Neural cell (in vitro differentiated cells): ENCODE results near the gene NEDD4L. TPM values are rescaled to one million over a fixed set of nuclear protein-coding genes. Genes with fewer than 3 reads are reported as not detected.
"Not testable (repeated sequence)": the region's sequence is repeated elsewhere in the genome, so short reads cannot be mapped to it uniquely, and the experiment has no call there.

Source experiments
- H2AFZ ChIP-seq: fragments of 200-600, 300-800 bp; sonication (generic), shearing (Covaris generic); 2 replicates; pipeline ENCODE4 v1.6.0; 2014; ENCODE audit warnings: low read depth, mild to moderate bottlenecking, antibody characterized with exemption, low read length, moderate library complexity
- H3F3A ChIP-seq: fragments of 200-600 bp; shearing (Covaris generic); 2 replicates; pipeline ENCODE4 v1.6.1; 2016; ENCODE audit warnings: mild to moderate bottlenecking, moderate library complexity, mixed read lengths, antibody characterized with exemption, low read length; ENCODE audit not compliant: insufficient read depth, poor library complexity, severe bottlenecking
- H3K27ac ChIP-seq: fragments of 200-600, 300-800 bp; sonication (generic), shearing (Covaris generic); 2 replicates; pipeline ENCODE4 v1.5.1; 2014; ENCODE audit warnings: mild to moderate bottlenecking, low read length, moderate library complexity
- H3K27me3 ChIP-seq: fragments of 300-800, 200-600 bp; sonication (generic), shearing (Covaris generic); 2 replicates; pipeline ENCODE4 v1.6.0; 2014; ENCODE audit warnings: mild to moderate bottlenecking, low read depth, low read length, moderate library complexity; ENCODE audit not compliant: insufficient read depth
- H3K36me3 ChIP-seq: fragments of 300-800, 200-600 bp; sonication (generic), shearing (Covaris generic); 2 replicates; pipeline ENCODE4 v1.5.1; 2014; ENCODE audit warnings: mild to moderate bottlenecking, antibody characterized with exemption, low read length, moderate library complexity; ENCODE audit not compliant: insufficient read depth
- H3K4me2 ChIP-seq: fragments of 300-800, 200-600 bp; sonication (generic), shearing (Covaris generic); 2 replicates; pipeline ENCODE4 v1.6.0; 2014; ENCODE audit warnings: mild to moderate bottlenecking, low read length
- H3K4me3 ChIP-seq: fragments of 300-800, 200-600 bp; sonication (generic), shearing (Covaris generic); 2 replicates; pipeline ENCODE4 v1.5.1; 2014; ENCODE audit warnings: mild to moderate bottlenecking, low read length, moderate library complexity
- H3K79me2 ChIP-seq: fragments of 200-600 bp; shearing (Covaris generic); replicated peaks from 2 replicates; pipeline ENCODE4 v1.6.0; 2014; ENCODE audit warnings: mild to moderate bottlenecking, low read length, moderate library complexity; ENCODE audit not compliant: insufficient read depth
- H3K9ac ChIP-seq: fragments of 300-800, 200-600 bp; sonication (generic), shearing (Covaris generic); 2 replicates; pipeline ENCODE4 v1.6.1; 2016; ENCODE audit warnings: mild to moderate bottlenecking, low read length, mixed read lengths
- H3K9me2 ChIP-seq: fragments of 200-600 bp; shearing (Covaris generic); 2 replicates; pipeline ENCODE4 v1.6.1; 2016; ENCODE audit warnings: mild to moderate bottlenecking, low read length, mixed read lengths; ENCODE audit not compliant: insufficient read depth
- H3K9me3 ChIP-seq: fragments of 200-600, 300-800 bp; sonication (generic), shearing (Covaris generic); 2 replicates; pipeline ENCODE4 v1.6.1; 2016; ENCODE audit warnings: mild to moderate bottlenecking, mixed run types, low read length, moderate library complexity, mixed read lengths
- H4K20me1 ChIP-seq: fragments of 200-600 bp; shearing (Covaris generic); 2 replicates; pipeline ENCODE4 v1.6.1; 2016; ENCODE audit warnings: mild to moderate bottlenecking, mixed run types; ENCODE audit not compliant: insufficient read depth
- EP300 ChIP-seq: fragments of 450-650 bp; conservative IDR thresholded peaks from 2 replicates; pipeline ENCODE4 v1.6.1; 2014; ENCODE audit warnings: antibody characterized with exemption, mild to moderate bottlenecking, moderate library complexity; ENCODE audit not compliant: poor library complexity, severe bottlenecking
- EZH2 ChIP-seq: fragments of 200-600, 300-800 bp; shearing (Covaris generic), sonication (generic); IDR thresholded peaks from 2 replicates; pipeline ENCODE4 v1.6.1; 2014; ENCODE audit warnings: antibody characterized with exemption, low read length, borderline replicate concordance, mild to moderate bottlenecking; ENCODE audit not compliant: insufficient read depth, poor library complexity, severe bottlenecking
- MXI1 ChIP-seq: fragments of 450-650 bp; conservative IDR thresholded peaks from 2 replicates; pipeline ENCODE4 v1.6.1; 2014; ENCODE audit warnings: antibody characterized with exemption, mild to moderate bottlenecking; ENCODE audit not compliant: poor library complexity, severe bottlenecking
- POLR2AphosphoS5 ChIP-seq: IDR thresholded peaks from 2 replicates; pipeline ENCODE4 v1.6.1; 2012
- RAD21 ChIP-seq: fragments of 450-650 bp; conservative IDR thresholded peaks from 2 replicates; pipeline ENCODE4 v1.6.1; 2014; ENCODE audit warnings: antibody characterized with exemption, mild to moderate bottlenecking, moderate library complexity
- REST ChIP-seq: IDR thresholded peaks from 2 replicates; pipeline ENCODE4 v1.6.1; 2012; ENCODE audit warnings: borderline replicate concordance
- SMC3 ChIP-seq: fragments of 450-650 bp; conservative IDR thresholded peaks from 2 replicates; pipeline ENCODE4 v1.6.1; 2014; ENCODE audit warnings: antibody characterized with exemption, mild to moderate bottlenecking, moderate library complexity; ENCODE audit not compliant: poor library complexity
- TAF1 ChIP-seq: IDR thresholded peaks from 2 replicates; pipeline ENCODE4 v1.6.1; 2012; ENCODE audit warnings: low read depth
- polyA plus RNA-seq: library from polyadenylated mRNA; depleted of rRNA; stranded (reverse); fragments of >200 nt; gene quantifications from 2 replicates; pipeline ENCODE4 v1.2.3, GENCODE V29; 2014

NEDD4L gene
- polyA plus RNA-seq, 1 donor from 2014 or later, result 97.9 TPM

- Histone ChIP-seq H4K20me1 (no peaks in the 10 kb centered on the region), H3K4me2 (no peak overlapping the region)
- no peak for TF ChIP-seq TAF1
- TF ChIP-seq RAD21, result no peak
- no peak for TF ChIP-seq EZH2
- no peak for TF ChIP-seq EP300
- TF ChIP-seq SMC3, result no peak
- no peak for TF ChIP-seq REST
- no peak for TF ChIP-seq POLR2AphosphoS5
- no peak for TF ChIP-seq MXI1
These were observed 220.0 kb downstream of the NEDD4L start for GRCh38 chr18:58264075-58264474.

GRCh38 chr18:58264840-58265239 is 220.8 kb downstream of the NEDD4L start:
- H3F3A ChIP-seq, result peaks cover 8% of the 10 kb centered on the region
- H3K4me3 ChIP-seq, result no peak overlapping the region
- H3K27ac ChIP-seq, result no peak overlapping the region
- TF ChIP-seq EZH2 (no peak), REST (no peak), SMC3 (no peak)
- H3K9ac ChIP-seq, result no peak overlapping the region
- H3K79me2 ChIP-seq, result peaks cover 26% of the 10 kb centered on the region
- H3K4me2 ChIP-seq, result no peak overlapping the region
- no peaks in the 10 kb centered on the region for H3K9me2 ChIP-seq
- no peak overlapping the region for H2AFZ ChIP-seq
- no peaks in the 10 kb centered on the region for H3K36me3 ChIP-seq
- H3K9me3 ChIP-seq, result no peaks in the 10 kb centered on the region
- no peaks in the 10 kb centered on the region for H4K20me1 ChIP-seq
- H3K27me3 ChIP-seq, result no peaks in the 10 kb centered on the region

More at GRCh38 chr18:58264075-58264474, 220.0 kb downstream of the NEDD4L start:
- no peaks in the 10 kb centered on the region for H3K36me3 ChIP-seq
- H3K9me3 ChIP-seq, result no peaks in the 10 kb centered on the region
- H3K27ac ChIP-seq, result no peak overlapping the region
- no peaks in the 10 kb centered on the region for H3K27me3 ChIP-seq
- H3K4me3 ChIP-seq, result no peak overlapping the region
- no peak overlapping the region for H2AFZ ChIP-seq
- H3F3A ChIP-seq, result peaks cover 8% of the 10 kb centered on the region
- H3K79me2 ChIP-seq, result peaks cover 33% of the 10 kb centered on the region
- no peaks in the 10 kb centered on the region for H3K9me2 ChIP-seq
- H3K9ac ChIP-seq, result no peak overlapping the region

DNA sequence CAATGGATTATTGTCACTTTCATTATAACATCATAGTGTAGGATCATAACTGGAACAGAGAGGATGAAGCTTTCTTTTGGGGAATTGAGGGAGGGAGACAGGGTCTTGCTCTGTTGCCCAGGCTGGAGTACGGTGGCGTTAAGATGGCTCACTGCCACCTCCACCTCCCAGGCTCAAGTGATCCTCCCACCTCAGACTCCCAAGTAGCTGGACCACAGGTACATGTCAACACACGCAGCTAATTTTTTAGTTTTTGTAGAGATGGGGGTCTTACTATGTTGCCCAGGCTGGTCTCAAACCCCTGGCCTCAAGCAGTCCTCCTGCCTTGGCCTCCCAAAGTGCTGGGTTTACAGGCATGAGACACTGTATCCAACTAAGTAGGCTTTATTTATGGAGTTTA is 221.5 kb downstream of the NEDD4L start:
- not testable (repeated sequence) for H3F3A ChIP-seq, H4K20me1 ChIP-seq, H3K36me3 ChIP-seq, H2AFZ ChIP-seq, H3K9ac ChIP-seq, H3K9me2 ChIP-seq, H3K4me3 ChIP-seq, H3K9me3 ChIP-seq, H3K27ac ChIP-seq, H3K4me2 ChIP-seq, H3K27me3 ChIP-seq
- peaks cover 20% of the 10 kb centered on the region for H3K79me2 ChIP-seq
